Measurements from ENCODE around the gene PIH1D1.

DNA sequence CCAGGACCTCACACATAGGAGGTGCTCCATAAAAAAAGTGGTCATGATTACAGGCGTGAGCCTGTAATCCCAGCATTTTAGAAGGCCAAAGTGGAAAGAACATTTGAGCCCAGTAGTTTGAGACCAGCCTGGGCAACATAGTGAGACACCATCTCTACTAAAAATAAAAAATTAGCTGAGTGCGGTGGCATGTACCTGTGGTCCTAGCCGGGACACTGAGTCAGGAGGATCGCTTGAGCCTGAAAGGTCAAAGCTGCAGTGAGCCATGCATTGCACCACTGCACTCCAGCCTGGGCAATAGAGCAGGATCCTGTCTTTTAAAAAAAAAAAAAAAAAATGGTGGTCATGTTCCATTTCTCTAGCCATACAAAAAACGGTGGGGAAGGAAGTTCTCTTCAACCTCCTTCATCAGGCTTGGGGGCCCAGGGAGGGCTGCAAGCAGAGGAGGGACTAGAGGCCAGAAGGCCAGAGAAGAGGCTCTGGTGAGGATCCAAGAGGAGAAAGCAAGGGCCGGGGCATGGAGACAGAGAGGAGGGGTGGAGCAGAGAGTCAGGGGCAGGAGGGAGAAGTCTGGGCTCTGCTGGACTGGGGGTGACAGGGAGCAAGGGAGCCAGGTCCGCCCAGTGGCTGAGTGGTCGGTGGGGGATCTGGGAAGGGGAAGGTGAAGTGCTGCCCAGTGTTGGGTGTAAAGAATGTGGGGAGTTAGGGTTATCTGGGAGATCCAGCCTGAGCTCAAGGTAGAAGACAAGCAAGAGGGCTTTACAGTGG lies 54.7 kb downstream of the PIH1D1 start:
- TF ChIP-seq POLR2AphosphoS5 (IDR thresholded peaks at IDR 0.05; ENCODE audit: low read depth, low read length) (no peak), POLR2A (IDR thresholded peaks at IDR 0.05; ENCODE audit: low read depth, low read length) (no peak), SPI1 (IDR thresholded peaks at IDR 0.05; ENCODE audit: low read depth, low read length) (no peak), TAF1 (IDR thresholded peaks at IDR 0.05; ENCODE audit: low read depth, low read length) (no peak), POU2F2 (IDR thresholded peaks at IDR 0.05; ENCODE audit: low read depth, low read length) (no peak)
